ENCODE data around the gene COL5A1. TPM values are rescaled to one million over a fixed set of nuclear protein-coding genes. Genes with fewer than 3 reads are reported as not detected.

Gene COL5A1
- total RNA-seq, 1 donor from 2014 or later, result 13.9 TPM

GRCh38 chr9:134691695-134692572 is 50.3 kb downstream of the COL5A1 start:
- DNase-seq, result no peak
- H3K27me3 ChIP-seq (ENCODE audit: low read depth), result no peaks in the 10 kb centered on the region
- no peak for TF ChIP-seq CTCF (IDR thresholded peaks at IDR 0.05; ENCODE audit: borderline replicate concordance)
- intact Hi-C loops (cut with micrococcal nuclease), result loop anchor here (10.0 kb wide), 1 partner anchor 293 kb away; no protein-coding TSS in a partner anchor
- no peak overlapping the region for H3K4me3 ChIP-seq
- peaks cover 31% of the 10 kb centered on the region for H3K4me1 ChIP-seq
- H3K27ac ChIP-seq (replicated peaks), result peak overlapping the region; percentile 58
- no peaks in the 10 kb centered on the region for H3K36me3 ChIP-seq
- no peaks in the 10 kb centered on the region for H3K9me3 ChIP-seq (replicated peaks)

- Histone ChIP-seq H3K4me1 (peaks cover 31% of the 10 kb centered on the region), H3K4me3 (no peak overlapping the region), H3K27ac (replicated peaks) (peak overlapping the region; percentile 58), H3K9me3 (replicated peaks) (no peaks in the 10 kb centered on the region), H3K27me3 (ENCODE audit: low read depth) (no peaks in the 10 kb centered on the region), H3K36me3 (no peaks in the 10 kb centered on the region)
- intact Hi-C loops (cut with micrococcal nuclease), result loop anchor here (10.0 kb wide), 1 partner anchor 292 kb away; no protein-coding TSS in a partner anchor
- DNase-seq, result no peak
- TF ChIP-seq CTCF (IDR thresholded peaks at IDR 0.05; ENCODE audit: borderline replicate concordance), result no peak
Measured at GRCh38 chr9:134692573-134692860, 50.9 kb downstream of the COL5A1 start.

- no peaks in the 10 kb centered on the region for H3K36me3 ChIP-seq
- no peak for DNase-seq
- no peaks in the 10 kb centered on the region for H3K9me3 ChIP-seq (replicated peaks)
- no peaks in the 10 kb centered on the region for H3K27me3 ChIP-seq (ENCODE audit: low read depth)
- intact Hi-C loops (cut with micrococcal nuclease), result loop anchor here (10.0 kb wide), 1 partner anchor 292 kb away; no protein-coding TSS in a partner anchor
- TF ChIP-seq CTCF (IDR thresholded peaks at IDR 0.05; ENCODE audit: borderline replicate concordance), result no peak
- H3K4me1 ChIP-seq, result peaks cover 32% of the 10 kb centered on the region
- no peak overlapping the region for H3K4me3 ChIP-seq
- H3K27ac ChIP-seq (replicated peaks), result peak overlapping the region; percentile 58
Measured at GRCh38 chr9:134693011-134693410, 51.4 kb downstream of the COL5A1 start.

GRCh38 chr9:134693641-134694367 is 52.2 kb downstream of the COL5A1 start:
- Histone ChIP-seq H3K9me3 (replicated peaks) (no peaks in the 10 kb centered on the region), H3K36me3 (no peaks in the 10 kb centered on the region), H3K4me3 (no peak overlapping the region), H3K27ac (replicated peaks) (peak overlapping the region; percentile 5), H3K4me1 (peaks cover 33% of the 10 kb centered on the region), H3K27me3 (ENCODE audit: low read depth) (no peaks in the 10 kb centered on the region)
- peak; percentile 13 for DNase-seq
- intact Hi-C loops (cut with micrococcal nuclease), result loop anchor here (10.0 kb wide), 1 partner anchor 291 kb away; no protein-coding TSS in a partner anchor
- no peak for TF ChIP-seq CTCF (IDR thresholded peaks at IDR 0.05; ENCODE audit: borderline replicate concordance)

GRCh38 chr9:134694368-134694665 is 52.7 kb downstream of the COL5A1 start:
- intact Hi-C loops (cut with micrococcal nuclease), result loop anchor here (10.0 kb wide), 1 partner anchor 290 kb away; no protein-coding TSS in a partner anchor

More at GRCh38 chr9:134694368-134694665, 52.7 kb downstream of the COL5A1 start:
- Histone ChIP-seq H3K27ac (replicated peaks) (no peak overlapping the region), H3K36me3 (no peaks in the 10 kb centered on the region), H3K27me3 (ENCODE audit: low read depth) (no peaks in the 10 kb centered on the region), H3K9me3 (replicated peaks) (no peaks in the 10 kb centered on the region), H3K4me1 (peaks cover 31% of the 10 kb centered on the region), H3K4me3 (no peak overlapping the region)
- no peak for TF ChIP-seq CTCF (IDR thresholded peaks at IDR 0.05; ENCODE audit: borderline replicate concordance)
- no peak for DNase-seq
